BE2C (cell line): ENCODE data around the gene KDM2B.
A peak's percentile ranks its signal among the peaks of the same experiment; 100 is the strongest.

Source experiments
- DNase-seq: peaks from one replicate; pipeline ENCODE4 v3.0.0-alpha.2; 2020
- H3K27me3 ChIP-seq: fragments of 250-450 bp; sonication (Bioruptor Pico); 2 replicates; pipeline ENCODE4 v1.5.1; 2020; ENCODE audit warnings: mild to moderate bottlenecking
- H3K36me3 ChIP-seq: fragments of 250-450 bp; sonication (Bioruptor Pico); 2 replicates; pipeline ENCODE4 v1.5.1; 2020; ENCODE audit warnings: mild to moderate bottlenecking
- H3K4me1 ChIP-seq: fragments of 250-450 bp; sonication (Bioruptor Pico); 2 replicates; pipeline ENCODE4 v1.5.1; 2020
- H3K4me3 ChIP-seq: 2 replicates; pipeline ENCODE4 v1.5.1; 2011; ENCODE audit warnings: low read depth, low read length
- H3K9me3 ChIP-seq: fragments of 250-450 bp; sonication (Bioruptor Pico); 2 replicates; pipeline ENCODE4 v1.5.1; 2020
- CTCF ChIP-seq: IDR thresholded peaks from 2 replicates; pipeline ENCODE4 v1.5.1; 2012; ENCODE audit warnings: mild to moderate bottlenecking, low read depth, low read length

KDM2B gene

DNA sequence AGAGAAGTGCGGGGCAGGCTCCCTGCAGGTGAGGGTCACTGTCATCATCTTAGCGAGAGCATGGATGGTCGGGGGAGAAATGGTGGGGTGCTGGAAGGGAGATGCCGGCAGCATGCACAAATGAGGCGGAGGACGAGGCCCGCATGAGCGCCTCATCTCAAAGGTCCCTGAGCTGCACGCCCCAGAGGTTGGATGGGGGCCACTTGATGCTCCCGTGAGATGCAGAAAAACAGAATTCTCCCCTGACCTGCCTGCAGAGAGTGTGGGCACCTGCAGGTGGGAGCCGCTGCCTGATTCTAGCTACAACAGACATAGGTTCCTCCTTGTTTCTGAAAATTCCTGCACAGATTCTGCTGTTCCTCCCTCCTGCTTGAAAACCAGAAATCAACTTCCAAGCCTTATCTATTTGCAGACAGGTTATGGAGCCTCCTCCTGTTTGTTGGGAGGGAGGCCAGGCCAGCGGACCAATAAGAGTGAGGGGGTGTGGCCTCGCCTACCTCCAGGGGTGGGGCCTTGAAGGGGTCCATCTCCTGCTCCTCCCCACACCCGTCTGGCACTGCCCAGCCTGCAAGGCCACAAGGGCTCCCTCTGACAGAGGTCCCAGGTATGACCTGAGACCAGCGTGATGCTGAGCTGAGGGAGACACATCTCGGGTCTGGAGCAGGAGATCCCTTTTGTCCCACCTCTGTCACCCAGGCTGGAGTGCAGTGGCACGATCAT lies 67.2 kb downstream of the KDM2B start:
- Histone ChIP-seq H3K27me3 (no peaks in the 10 kb centered on the region), H3K9me3 (no peaks in the 10 kb centered on the region), H3K4me1 (peaks cover 7% of the 10 kb centered on the region; the same call in 1 of the 2 replicates), H3K36me3 (peaks cover 7% of the 10 kb centered on the region; the same call in 1 of the 2 replicates), H3K4me3 (no peak overlapping the region)
- TF ChIP-seq CTCF: no peak
- DNase-seq: peak; percentile 81

GRCh38 chr12:121512561-121512960 lies 68.3 kb downstream of the KDM2B start:
- Histone ChIP-seq H3K36me3 (peaks cover 7% of the 10 kb centered on the region; the same call in 1 of the 2 replicates), H3K4me1 (peaks cover 7% of the 10 kb centered on the region; the same call in 1 of the 2 replicates)

GRCh38 chr12:121511916-121512315 lies 68.9 kb downstream of the KDM2B start:
- H3K36me3 ChIP-seq: peaks cover 7% of the 10 kb centered on the region; the same call in 1 of the 2 replicates

More at GRCh38 chr12:121512561-121512960, 68.3 kb downstream of the KDM2B start:
- DNase-seq: no peak
- Histone ChIP-seq H3K27me3 (no peaks in the 10 kb centered on the region), H3K9me3 (no peaks in the 10 kb centered on the region), H3K4me3 (no peak overlapping the region)
- TF ChIP-seq CTCF: no peak

GRCh38 chr12:121509339-121509738 lies 71.5 kb downstream of the KDM2B start:
- Histone ChIP-seq H3K4me1 (peaks cover 7% of the 10 kb centered on the region; the same call in 1 of the 2 replicates), H3K27me3 (no peaks in the 10 kb centered on the region), H3K36me3 (peaks cover 7% of the 10 kb centered on the region; the same call in 1 of the 2 replicates), H3K9me3 (no peaks in the 10 kb centered on the region), H3K4me3 (no peak overlapping the region)
- no peak for DNase-seq
- no peak for TF ChIP-seq CTCF

More at GRCh38 chr12:121511916-121512315, 68.9 kb downstream of the KDM2B start:
- Histone ChIP-seq H3K4me1 (peaks cover 7% of the 10 kb centered on the region; the same call in 1 of the 2 replicates), H3K4me3 (no peak overlapping the region), H3K9me3 (no peaks in the 10 kb centered on the region), H3K27me3 (no peaks in the 10 kb centered on the region)
- DNase-seq: no peak
- TF ChIP-seq CTCF: no peak

GRCh38 chr12:121508533-121508932 lies 72.3 kb downstream of the KDM2B start:
- no peak for TF ChIP-seq CTCF
- peaks cover 7% of the 10 kb centered on the region; the same call in 1 of the 2 replicates for H3K36me3 ChIP-seq
- DNase-seq: no peak
- no peak overlapping the region for H3K4me3 ChIP-seq
- no peaks in the 10 kb centered on the region for H3K9me3 ChIP-seq
- no peaks in the 10 kb centered on the region for H3K27me3 ChIP-seq
- peaks cover 3% of the 10 kb centered on the region; the same call in 1 of the 2 replicates for H3K4me1 ChIP-seq

DNA sequence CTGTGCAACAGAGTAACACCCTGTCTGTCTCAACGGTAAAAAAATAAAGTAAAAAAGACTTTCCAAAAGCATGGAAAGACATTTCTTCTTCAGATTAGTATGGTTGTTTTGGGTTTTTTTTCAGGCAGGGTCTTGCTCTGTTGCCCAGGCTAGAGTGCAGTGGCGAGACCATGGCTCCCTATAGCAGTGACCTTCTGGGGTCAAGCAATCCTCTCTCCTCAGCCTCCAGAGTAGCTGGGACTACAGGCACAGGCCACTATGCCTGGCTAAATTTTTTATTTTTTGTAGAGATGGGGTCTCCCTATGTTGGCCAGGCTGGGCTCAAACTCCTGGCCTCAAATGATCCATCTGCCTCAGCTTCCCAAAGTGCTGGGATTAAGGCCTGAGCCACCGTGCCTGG lies 72.8 kb downstream of the KDM2B start:
- no peaks in the 10 kb centered on the region for H3K4me1 ChIP-seq
- no peak overlapping the region for H3K4me3 ChIP-seq
- H3K27me3 ChIP-seq: no peaks in the 10 kb centered on the region
- DNase-seq: no peak
- peaks cover 7% of the 10 kb centered on the region; the same call in 1 of the 2 replicates for H3K36me3 ChIP-seq
- no peak for TF ChIP-seq CTCF
- no peaks in the 10 kb centered on the region for H3K9me3 ChIP-seq
